GM23338 (cell line): ENCODE data around the gene C1orf74. TPM values are rescaled to one million over a fixed set of nuclear protein-coding genes. Genes with fewer than 3 reads are reported as not detected.
A peak's percentile ranks its signal among the peaks of the same experiment; 100 is the strongest.

Experiments used
- ATAC-seq: fragments of 200-7000 bp; cut with Tn5 transposase; 3 replicates; pipeline ENCODE4 v1.9.1; 2020
- DNase-seq: peaks from one replicate; pipeline ENCODE4 v3.0.0-alpha.2; 2015; ENCODE audit warnings: low spot score
- H2AFZ ChIP-seq: fragments of 200-600 bp; sonication (generic); 2 replicates; pipeline ENCODE4 v1.8.0; 2016; ENCODE audit warnings: antibody characterized with exemption, mild to moderate bottlenecking, moderate library complexity
- H3F3A ChIP-seq: fragments of 200-600 bp; sonication (generic); replicated peaks from 2 replicates; pipeline ENCODE4 v1.8.0; 2017; ENCODE audit warnings: antibody characterized with exemption, mixed run types, low read depth
- H3K27ac ChIP-seq: fragments of 200-600 bp; sonication (generic); 2 replicates; pipeline ENCODE4 v1.6.1; 2016; ENCODE audit warnings: low read depth
- H3K27me3 ChIP-seq: fragments of 200-600 bp; sonication (generic); 2 replicates; pipeline ENCODE4 v1.8.0; 2016; ENCODE audit warnings: mild to moderate bottlenecking, mixed run types, moderate library complexity; ENCODE audit not compliant: insufficient read depth
- H3K36me3 ChIP-seq: fragments of 200-600 bp; sonication (generic); 2 replicates; pipeline ENCODE4 v1.8.0; 2016; ENCODE audit warnings: mild to moderate bottlenecking; ENCODE audit not compliant: insufficient read depth
- H3K4me1 ChIP-seq: fragments of 200-600 bp; sonication (generic); 2 replicates; pipeline ENCODE4 v1.8.0; 2016; ENCODE audit warnings: mild to moderate bottlenecking, moderate library complexity; ENCODE audit not compliant: insufficient read depth
- H3K4me2 ChIP-seq: fragments of 200-600 bp; sonication (generic); 2 replicates; pipeline ENCODE4 v1.7.1; 2017; ENCODE audit warnings: mixed run types
- H3K4me3 ChIP-seq: fragments of 200-600 bp; sonication (generic); 2 replicates; pipeline ENCODE4 v1.6.1; 2016; ENCODE audit warnings: mixed run types
- H3K79me2 ChIP-seq: fragments of 200-600 bp; sonication (generic); replicated peaks from 2 replicates; pipeline ENCODE4 v1.8.0; 2017; ENCODE audit warnings: mild to moderate bottlenecking; ENCODE audit not compliant: insufficient read depth
- H3K9me2 ChIP-seq: fragments of 200-600 bp; sonication (generic); 2 replicates; pipeline ENCODE4 v1.8.0; 2017; ENCODE audit not compliant: insufficient read depth
- H4K20me1 ChIP-seq: fragments of 200-600 bp; sonication (generic); replicated peaks from 2 replicates; pipeline ENCODE4 v1.8.0; 2017; ENCODE audit warnings: mild to moderate bottlenecking; ENCODE audit not compliant: insufficient read depth
- H3K27ac Mint-ChIP-seq: 2 replicates; pipeline ENCODE4 v1.8.0; 2020; ENCODE audit warnings: inconsistent platforms, mild to moderate bottlenecking, moderate library complexity, mixed read lengths
- H3K27me3 Mint-ChIP-seq: 3 replicates; pipeline ENCODE4 v1.8.0; 2022; ENCODE audit warnings: low read depth, mild to moderate bottlenecking, moderate library complexity, mixed read lengths, inconsistent platforms; ENCODE audit not compliant: insufficient read depth, poor library complexity
- H3K36me3 Mint-ChIP-seq: 3 replicates; pipeline ENCODE4 v1.8.0; 2021; ENCODE audit warnings: low read depth, mild to moderate bottlenecking, inconsistent platforms, moderate library complexity, mixed read lengths
- H3K4me1 Mint-ChIP-seq: 3 replicates; pipeline ENCODE4 v1.8.0; 2020; ENCODE audit warnings: mild to moderate bottlenecking, inconsistent platforms, mixed read lengths
- H3K4me3 Mint-ChIP-seq: 3 replicates; pipeline ENCODE4 v1.8.0; 2021; ENCODE audit warnings: moderate library complexity, mild to moderate bottlenecking, inconsistent platforms, mixed read lengths
- H3K9me3 Mint-ChIP-seq: 3 replicates; pipeline ENCODE4 v1.8.0; 2020; ENCODE audit warnings: moderate library complexity, mild to moderate bottlenecking, inconsistent platforms, mixed read lengths
- CREB1 ChIP-seq: fragments of 250-450 bp; sonication (Bioruptor Pico); IDR thresholded peaks from 2 replicates; pipeline ENCODE4 v1.5.0; 2020; ENCODE audit warnings: low read depth, mild to moderate bottlenecking, moderate library complexity
- EZH2 ChIP-seq: fragments of 200-600 bp; sonication (generic); IDR thresholded peaks from one replicate; pipeline ENCODE4 v1.8.0; 2017; ENCODE audit warnings: antibody characterized with exemption, mild to moderate bottlenecking, low read depth; ENCODE audit not compliant: unreplicated experiment
- EZH2phosphoT487 ChIP-seq: fragments of 200-600 bp; sonication (generic); IDR thresholded peaks from one replicate; pipeline ENCODE4 v1.8.1; 2018; ENCODE audit warnings: antibody characterized with exemption; ENCODE audit not compliant: unreplicated experiment
- JUNB ChIP-seq: IDR thresholded peaks from one replicate; pipeline ENCODE4 v1.6.1; 2016; ENCODE audit warnings: antibody characterized with exemption; ENCODE audit not compliant: unreplicated experiment
- NANOG ChIP-seq: IDR thresholded peaks from 2 replicates; pipeline ENCODE4 v1.6.1; 2016; ENCODE audit warnings: antibody characterized with exemption, borderline replicate concordance
- POLR2AphosphoS5 ChIP-seq: IDR thresholded peaks from 2 replicates; pipeline ENCODE4 v1.6.1; 2016; ENCODE audit warnings: antibody characterized with exemption, low read depth
- STAT1 ChIP-seq: IDR thresholded peaks from one replicate; pipeline ENCODE4 v1.6.1; 2016; ENCODE audit warnings: antibody characterized with exemption; ENCODE audit not compliant: unreplicated experiment
- ZNF114 ChIP-seq: fragments of 250-450 bp; sonication (Bioruptor Pico); IDR thresholded peaks from 2 replicates; pipeline ENCODE4 v1.5.0; 2020; ENCODE audit warnings: mild to moderate bottlenecking, moderate library complexity
- ZNF331 ChIP-seq: fragments of 250-450 bp; sonication (Bioruptor Pico); IDR thresholded peaks from 2 replicates; pipeline ENCODE4 v1.5.0; 2020; ENCODE audit warnings: low read depth, mild to moderate bottlenecking, moderate library complexity
- ZNF462 ChIP-seq: fragments of 250-450 bp; sonication (Bioruptor Pico); IDR thresholded peaks from 2 replicates; pipeline ENCODE4 v1.5.0; 2020; ENCODE audit warnings: mild to moderate bottlenecking, moderate library complexity
- polyA plus RNA-seq: library from polyadenylated mRNA; unstranded; fragments of >200 nt; fragmentation: Nextera tagmentation; extraction: Ambion mirVana; gene quantifications from 2 replicates; pipeline ENCODE4 v1.2.1, GENCODE V29; 2016
- total RNA-seq: library from RNA; depleted of rRNA; stranded (reverse); fragments of >200 nt; shearing (Covaris generic); gene quantifications from 2 replicates; pipeline ENCODE4 v1.2.3, GENCODE V29; 2014
- TF ChIP-seq, protein P1 (sequence below), 2 experiments: fragments of 200-600 bp in 1 of 2; sonication (generic) in 1 of 2; conservative IDR thresholded peaks; 2 replicates each; pipeline versions ENCODE4 v1.5.1 to v1.6.1; 2016 to 2017; ENCODE audit warnings: antibody characterized with exemption in 2 of 2, low read depth in 2 of 2, mild to moderate bottlenecking in 2 of 2, moderate library complexity in 1 of 2
- TF ChIP-seq, protein P2 (sequence below): IDR thresholded peaks from 2 replicates; pipeline ENCODE4 v1.6.1; 2016; ENCODE audit warnings: antibody characterized with exemption

C1orf74 gene
- total and polyA plus RNA-seq, 2 experiments from 2014 or later = 2.8 to 3.9 TPM

- Mint-ChIP-seq H3K36me3 (peaks cover 8% of the 10 kb centered on the region), H3K4me3 (peak overlapping the region; percentile 96), H3K4me1 (peaks cover 9% of the 10 kb centered on the region), H3K27ac (no peak overlapping the region; the same call in 1 of the 2 replicates), H3K27me3 (peaks cover 5% of the 10 kb centered on the region), H3K9me3 (peaks cover 2% of the 10 kb centered on the region; the same call in 1 of the 3 replicates)
- DNase-seq (no peak), ATAC-seq (no peak)
- Histone ChIP-seq H3K9me2 (no peaks in the 10 kb centered on the region), H3K4me3 (peak overlapping the region; percentile 64), H3K27me3 (no peaks in the 10 kb centered on the region), H4K20me1 (no peaks in the 10 kb centered on the region; the same call in 1 of the 2 replicates), H2AFZ (no peak overlapping the region), H3F3A (no peaks in the 10 kb centered on the region), H3K27ac (no peak overlapping the region), H3K4me2 (peak overlapping the region; percentile 81), H3K4me1 (peaks cover 4% of the 10 kb centered on the region; the same call in 1 of the 2 replicates), H3K36me3 (no peaks in the 10 kb centered on the region), H3K79me2 (no peaks in the 10 kb centered on the region; the same call in 1 of the 2 replicates)
- no peak for TF ChIP-seq NANOG
Measured at GRCh38 chr1:209783386-209783785, 973 bp downstream of the C1orf74 start.

- Mint-ChIP-seq H3K4me1 (peaks cover 9% of the 10 kb centered on the region), H3K36me3 (peaks cover 7% of the 10 kb centered on the region; the same call in 2 of the 3 replicates), H3K9me3 (peaks cover 2% of the 10 kb centered on the region; the same call in 1 of the 3 replicates), H3K27me3 (peaks cover 5% of the 10 kb centered on the region), H3K27ac (no peak overlapping the region), H3K4me3 (no peak overlapping the region)
- DNase-seq (no peak), ATAC-seq (no peak)
- H3K79me2 ChIP-seq = no peaks in the 10 kb centered on the region; the same call in 1 of the 2 replicates
- no peak overlapping the region for H3K4me3 ChIP-seq
- H3K4me2 ChIP-seq = no peak overlapping the region
- no peaks in the 10 kb centered on the region for H3F3A ChIP-seq
- no peaks in the 10 kb centered on the region for H3K36me3 ChIP-seq
- peaks cover 4% of the 10 kb centered on the region; the same call in 1 of the 2 replicates for H3K4me1 ChIP-seq
- H3K27me3 ChIP-seq = no peaks in the 10 kb centered on the region
- H3K27ac ChIP-seq = no peak overlapping the region
- no peaks in the 10 kb centered on the region; the same call in 1 of the 2 replicates for H4K20me1 ChIP-seq
- no peaks in the 10 kb centered on the region for H3K9me2 ChIP-seq
- H2AFZ ChIP-seq = no peak overlapping the region
- no peak for TF ChIP-seq ZNF114 (CRISPR knock-in tag)
- TF ChIP-seq ZNF331 (CRISPR knock-in tag) = no peak
- no peak for TF ChIP-seq POLR2AphosphoS5
- TF ChIP-seq CREB1 (CRISPR knock-in tag) = no peak
- no peak for TF ChIP-seq JUNB
- no peak for TF ChIP-seq ZNF462 (CRISPR knock-in tag)
- no peak for TF ChIP-seq STAT1
- TF ChIP-seq EZH2 = no peak
- TF ChIP-seq, protein P1, sequence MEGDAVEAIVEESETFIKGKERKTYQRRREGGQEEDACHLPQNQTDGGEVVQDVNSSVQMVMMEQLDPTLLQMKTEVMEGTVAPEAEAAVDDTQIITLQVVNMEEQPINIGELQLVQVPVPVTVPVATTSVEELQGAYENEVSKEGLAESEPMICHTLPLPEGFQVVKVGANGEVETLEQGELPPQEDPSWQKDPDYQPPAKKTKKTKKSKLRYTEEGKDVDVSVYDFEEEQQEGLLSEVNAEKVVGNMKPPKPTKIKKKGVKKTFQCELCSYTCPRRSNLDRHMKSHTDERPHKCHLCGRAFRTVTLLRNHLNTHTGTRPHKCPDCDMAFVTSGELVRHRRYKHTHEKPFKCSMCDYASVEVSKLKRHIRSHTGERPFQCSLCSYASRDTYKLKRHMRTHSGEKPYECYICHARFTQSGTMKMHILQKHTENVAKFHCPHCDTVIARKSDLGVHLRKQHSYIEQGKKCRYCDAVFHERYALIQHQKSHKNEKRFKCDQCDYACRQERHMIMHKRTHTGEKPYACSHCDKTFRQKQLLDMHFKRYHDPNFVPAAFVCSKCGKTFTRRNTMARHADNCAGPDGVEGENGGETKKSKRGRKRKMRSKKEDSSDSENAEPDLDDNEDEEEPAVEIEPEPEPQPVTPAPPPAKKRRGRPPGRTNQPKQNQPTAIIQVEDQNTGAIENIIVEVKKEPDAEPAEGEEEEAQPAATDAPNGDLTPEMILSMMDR (conservative IDR thresholded peaks at IDR 0.05; ENCODE audit: low read depth in 2 of 2) = no peak
- no peak for TF ChIP-seq NANOG
- TF ChIP-seq EZH2phosphoT487 = no peak
- TF ChIP-seq, protein P2, sequence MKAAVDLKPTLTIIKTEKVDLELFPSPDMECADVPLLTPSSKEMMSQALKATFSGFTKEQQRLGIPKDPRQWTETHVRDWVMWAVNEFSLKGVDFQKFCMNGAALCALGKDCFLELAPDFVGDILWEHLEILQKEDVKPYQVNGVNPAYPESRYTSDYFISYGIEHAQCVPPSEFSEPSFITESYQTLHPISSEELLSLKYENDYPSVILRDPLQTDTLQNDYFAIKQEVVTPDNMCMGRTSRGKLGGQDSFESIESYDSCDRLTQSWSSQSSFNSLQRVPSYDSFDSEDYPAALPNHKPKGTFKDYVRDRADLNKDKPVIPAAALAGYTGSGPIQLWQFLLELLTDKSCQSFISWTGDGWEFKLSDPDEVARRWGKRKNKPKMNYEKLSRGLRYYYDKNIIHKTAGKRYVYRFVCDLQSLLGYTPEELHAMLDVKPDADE = no peak
Measured at GRCh38 chr1:209780268-209780667, 4.1 kb downstream of the C1orf74 start.
